ENCODE data around the gene HM13.

HM13 gene

GRCh38 chr20:31593221-31594001 is 79.2 kb downstream of the HM13 start:
- TF ChIP-seq MAX (IDR thresholded peaks at IDR 0.05) (no peak), TAF1 (IDR thresholded peaks at IDR 0.05; ENCODE audit: low read depth) (no peak), TEAD4 (IDR thresholded peaks at IDR 0.05) (no peak), REST (IDR thresholded peaks at IDR 0.05; ENCODE audit: low read depth) (no peak), YY1 (IDR thresholded peaks at IDR 0.05; ENCODE audit: low read depth) (no peak), CREB1 (IDR thresholded peaks at IDR 0.05; ENCODE audit: low read depth) (peak; percentile 24; the same call in 1 of the 2 replicates), TCF12 (IDR thresholded peaks at IDR 0.05; ENCODE audit: low read depth) (peak; percentile 54; the same call in 1 of the 2 replicates), RAD21 (IDR thresholded peaks at IDR 0.05; ENCODE audit: low read depth) (no peak; the same call in 1 of the 2 replicates), USF1 (IDR thresholded peaks at IDR 0.05) (no peak), EP300 (IDR thresholded peaks at IDR 0.05; ENCODE audit: borderline replicate concordance) (no peak), ZBTB7A (IDR thresholded peaks at IDR 0.05; ENCODE audit: low read depth) (peak; percentile 27; the same call in 1 of the 2 replicates), FOXM1 (IDR thresholded peaks at IDR 0.05; ENCODE audit: borderline replicate concordance, low read depth) (no peak), NFIC (IDR thresholded peaks at IDR 0.05) (no peak; the same call in 1 of the 2 replicates), EGR1 (IDR thresholded peaks at IDR 0.05) (no peak), CEBPB (IDR thresholded peaks at IDR 0.05) (peak; percentile 20; the same call in 1 of the 2 replicates)

- no peak for TF ChIP-seq TAF1 (IDR thresholded peaks at IDR 0.05; ENCODE audit: low read depth)
- no peak for TF ChIP-seq RAD21 (IDR thresholded peaks at IDR 0.05; ENCODE audit: low read depth)
- no peak for TF ChIP-seq USF1 (IDR thresholded peaks at IDR 0.05)
- no peak for TF ChIP-seq EP300 (IDR thresholded peaks at IDR 0.05; ENCODE audit: borderline replicate concordance)
- no peak for TF ChIP-seq EGR1 (IDR thresholded peaks at IDR 0.05)
- no peak for TF ChIP-seq NFIC (IDR thresholded peaks at IDR 0.05)
- no peak for TF ChIP-seq REST (IDR thresholded peaks at IDR 0.05; ENCODE audit: low read depth)
- TF ChIP-seq TEAD4 (IDR thresholded peaks at IDR 0.05) = no peak
- TF ChIP-seq FOXM1 (IDR thresholded peaks at IDR 0.05; ENCODE audit: borderline replicate concordance, low read depth) = no peak
- TF ChIP-seq CREB1 (IDR thresholded peaks at IDR 0.05; ENCODE audit: low read depth) = no peak
- no peak for TF ChIP-seq ZBTB7A (IDR thresholded peaks at IDR 0.05; ENCODE audit: low read depth)
- no peak for TF ChIP-seq YY1 (IDR thresholded peaks at IDR 0.05; ENCODE audit: low read depth)
- TF ChIP-seq TCF12 (IDR thresholded peaks at IDR 0.05; ENCODE audit: low read depth) = no peak
- no peak for TF ChIP-seq MAX (IDR thresholded peaks at IDR 0.05)
- TF ChIP-seq CEBPB (IDR thresholded peaks at IDR 0.05) = no peak
Observed at GRCh38 chr20:31594002-31594557, 79.8 kb downstream of the HM13 start.

- TF ChIP-seq TEAD4 (IDR thresholded peaks at IDR 0.05) (no peak), ZBTB7A (IDR thresholded peaks at IDR 0.05; ENCODE audit: low read depth) (0 out of 2 replicates have a peak, but pooled peaks have one; percentile 47)
Observed at GRCh38 chr20:31594558-31595379, 80.5 kb downstream of the HM13 start.

- TF ChIP-seq TCF12 (IDR thresholded peaks at IDR 0.05; ENCODE audit: low read depth) (no peak), ZBTB7A (IDR thresholded peaks at IDR 0.05; ENCODE audit: low read depth) (0 out of 2 replicates have a peak, but pooled peaks have one; percentile 0), MAX (IDR thresholded peaks at IDR 0.05) (peak; percentile 35; the same call in 1 of the 2 replicates)
Observed at GRCh38 chr20:31595380-31595653, 81.1 kb downstream of the HM13 start.

Measured in Ishikawa (cell line).